ENCODE measurements around the gene CCDC177. TPM values are rescaled to one million over a fixed set of nuclear protein-coding genes. Genes with fewer than 3 reads are reported as not detected.

Gene CCDC177
- total RNA-seq, 3 donors from 2014 or later (not counting 1 experiment from before 2014, with no cell fraction given) = not detected

GRCh38 chr14:69571449-69572029 is 3.1 kb downstream of the CCDC177 start:
- Mint-ChIP-seq H3K36me3 (no peaks in the 10 kb centered on the region), H3K9me3 (no peaks in the 10 kb centered on the region), H3K4me1 (peaks cover 6 to 12% of the 10 kb centered on the region in 2 donors), H3K27me3 (ENCODE audit: low read depth in 2 of 2) (peaks cover 58 to 68% of the 10 kb centered on the region in 2 donors), H3K4me3 (no peak overlapping the region), H3K27ac (no peak overlapping the region)
- no peak for ATAC-seq
- Histone ChIP-seq H3K27me3 (ENCODE audit: control insufficient read depth, insufficient read depth, low read length) (peaks cover 24% of the 10 kb centered on the region), H3K4me3 (ENCODE audit: low read length) (no peak overlapping the region), H3K27ac (ENCODE audit: low read length) (no peak overlapping the region), H3K9me3 (ENCODE audit: control insufficient read depth, insufficient read depth, low read length) (no peaks in the 10 kb centered on the region), H3K36me3 (ENCODE audit: control insufficient read depth, insufficient read depth, low read length) (no peaks in the 10 kb centered on the region), H3K4me1 (ENCODE audit: control insufficient read depth, insufficient read depth, low read length) (peaks cover 17% of the 10 kb centered on the region)
- TF ChIP-seq, protein P1, sequence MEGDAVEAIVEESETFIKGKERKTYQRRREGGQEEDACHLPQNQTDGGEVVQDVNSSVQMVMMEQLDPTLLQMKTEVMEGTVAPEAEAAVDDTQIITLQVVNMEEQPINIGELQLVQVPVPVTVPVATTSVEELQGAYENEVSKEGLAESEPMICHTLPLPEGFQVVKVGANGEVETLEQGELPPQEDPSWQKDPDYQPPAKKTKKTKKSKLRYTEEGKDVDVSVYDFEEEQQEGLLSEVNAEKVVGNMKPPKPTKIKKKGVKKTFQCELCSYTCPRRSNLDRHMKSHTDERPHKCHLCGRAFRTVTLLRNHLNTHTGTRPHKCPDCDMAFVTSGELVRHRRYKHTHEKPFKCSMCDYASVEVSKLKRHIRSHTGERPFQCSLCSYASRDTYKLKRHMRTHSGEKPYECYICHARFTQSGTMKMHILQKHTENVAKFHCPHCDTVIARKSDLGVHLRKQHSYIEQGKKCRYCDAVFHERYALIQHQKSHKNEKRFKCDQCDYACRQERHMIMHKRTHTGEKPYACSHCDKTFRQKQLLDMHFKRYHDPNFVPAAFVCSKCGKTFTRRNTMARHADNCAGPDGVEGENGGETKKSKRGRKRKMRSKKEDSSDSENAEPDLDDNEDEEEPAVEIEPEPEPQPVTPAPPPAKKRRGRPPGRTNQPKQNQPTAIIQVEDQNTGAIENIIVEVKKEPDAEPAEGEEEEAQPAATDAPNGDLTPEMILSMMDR (IDR thresholded peaks at IDR 0.05) = no peak
- no peak for DNase-seq
- intact Hi-C loops (cut with micrococcal nuclease) = no loop called here
- 18% methylated on average over 62 of the region's 62 CpGs for WGBS (ENCODE audit: insufficient coverage)

GRCh38 chr14:69570836-69571330 is 3.8 kb downstream of the CCDC177 start:
- Histone ChIP-seq H3K4me1 (ENCODE audit: control insufficient read depth, insufficient read depth, low read length) (peaks cover 17% of the 10 kb centered on the region), H3K4me3 (ENCODE audit: low read length) (no peak overlapping the region), H3K27me3 (ENCODE audit: control insufficient read depth, insufficient read depth, low read length) (peaks cover 23% of the 10 kb centered on the region), H3K36me3 (ENCODE audit: control insufficient read depth, insufficient read depth, low read length) (no peaks in the 10 kb centered on the region), H3K27ac (ENCODE audit: low read length) (no peak overlapping the region), H3K9me3 (ENCODE audit: control insufficient read depth, insufficient read depth, low read length) (no peaks in the 10 kb centered on the region)
- 76% methylated on average over 7 of the region's 7 CpGs for WGBS (ENCODE audit: insufficient coverage)
- Mint-ChIP-seq H3K4me1 (peaks cover 6 to 12% of the 10 kb centered on the region in 2 donors), H3K36me3 (no peaks in the 10 kb centered on the region), H3K9me3 (no peaks in the 10 kb centered on the region), H3K27ac (no peak overlapping the region), H3K27me3 (ENCODE audit: low read depth in 2 of 2) (peaks cover 57 to 68% of the 10 kb centered on the region in 2 donors), H3K4me3 (peak overlapping the region; percentile 31)
- TF ChIP-seq, protein P1 (IDR thresholded peaks at IDR 0.05) = no peak
- intact Hi-C loops (cut with micrococcal nuclease) = no loop called here
- ATAC-seq (no peak), DNase-seq (no peak)

DNA sequence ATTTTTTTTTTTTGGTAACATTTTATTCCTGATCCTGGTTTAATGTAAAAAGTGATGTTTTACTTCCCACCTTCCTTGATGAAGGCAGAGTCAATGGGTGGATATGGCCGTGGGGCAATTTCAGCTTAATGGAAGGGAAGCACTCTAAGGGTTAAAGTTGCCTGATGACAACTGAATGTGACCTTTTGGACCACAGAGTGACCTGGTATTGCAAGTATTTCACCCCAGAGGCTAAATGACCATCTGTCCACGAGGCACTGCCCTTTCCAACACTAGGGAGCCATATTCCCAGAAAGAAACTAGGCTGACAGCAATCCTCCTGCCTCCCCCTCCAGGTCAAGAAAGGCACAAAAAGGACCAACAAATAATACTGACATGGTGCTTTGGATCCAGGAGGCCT is 4.8 kb downstream of the CCDC177 start:
- no peak overlapping the region for H3K4me3 ChIP-seq (ENCODE audit: low read length)
- peaks cover 56 to 70% of the 10 kb centered on the region in 2 donors for H3K27me3 Mint-ChIP-seq (ENCODE audit: low read depth in 2 of 2)
- peaks cover 5 to 11% of the 10 kb centered on the region in 2 donors for H3K4me1 Mint-ChIP-seq
- H3K9me3 ChIP-seq (ENCODE audit: control insufficient read depth, insufficient read depth, low read length) = no peaks in the 10 kb centered on the region
- peaks cover 23% of the 10 kb centered on the region for H3K27me3 ChIP-seq (ENCODE audit: control insufficient read depth, insufficient read depth, low read length)
- intact Hi-C loops (cut with micrococcal nuclease) = no loop called here
- no peaks in the 10 kb centered on the region for H3K9me3 Mint-ChIP-seq
- no peak for ATAC-seq
- H3K27ac ChIP-seq (ENCODE audit: low read length) = no peak overlapping the region
- H3K27ac Mint-ChIP-seq = no peak overlapping the region
- no peak for DNase-seq
- H3K4me3 Mint-ChIP-seq = no peak overlapping the region
- TF ChIP-seq, protein P1 (IDR thresholded peaks at IDR 0.05) = no peak
- no peaks in the 10 kb centered on the region for H3K36me3 ChIP-seq (ENCODE audit: control insufficient read depth, insufficient read depth, low read length)
- H3K36me3 Mint-ChIP-seq = no peaks in the 10 kb centered on the region
- 67% methylated on average over 2 of the region's 2 CpGs for WGBS (ENCODE audit: insufficient coverage)
- H3K4me1 ChIP-seq (ENCODE audit: control insufficient read depth, insufficient read depth, low read length) = peaks cover 17% of the 10 kb centered on the region

- Histone ChIP-seq H3K9me3 (ENCODE audit: control insufficient read depth, insufficient read depth, low read length) (no peaks in the 10 kb centered on the region), H3K27me3 (ENCODE audit: control insufficient read depth, insufficient read depth, low read length) (peaks cover 11% of the 10 kb centered on the region), H3K36me3 (ENCODE audit: control insufficient read depth, insufficient read depth, low read length) (no peaks in the 10 kb centered on the region), H3K4me3 (ENCODE audit: low read length) (no peak overlapping the region), H3K4me1 (ENCODE audit: control insufficient read depth, insufficient read depth, low read length) (peaks cover under 1% of the 10 kb centered on the region), H3K27ac (ENCODE audit: low read length) (no peak overlapping the region)
- Mint-ChIP-seq H3K4me1 (no peaks in the 10 kb centered on the region), H3K27me3 (ENCODE audit: low read depth in 2 of 2) (peaks cover 46 to 71% of the 10 kb centered on the region in 2 donors), H3K36me3 (no peaks in the 10 kb centered on the region), H3K9me3 (no peaks in the 10 kb centered on the region), H3K4me3 (no peak overlapping the region), H3K27ac (no peak overlapping the region)
- intact Hi-C loops (cut with micrococcal nuclease) = no loop called here
- TF ChIP-seq, protein P1 (IDR thresholded peaks at IDR 0.05) = no peak
- ATAC-seq (no peak), DNase-seq (no peak)
- WGBS (ENCODE audit: insufficient coverage) = 82% methylated on average over 3 of the region's 5 CpGs
Measured at GRCh38 chr14:69567563-69567962, 7.1 kb downstream of the CCDC177 start.
